Suprapubic skin (tissue), 4 donors: ENCODE data around the gene INPP5K. TPM values are rescaled to one million over a fixed set of nuclear protein-coding genes. Genes with fewer than 3 reads are reported as not detected.
"Not testable (repeated sequence)": the region's sequence is repeated elsewhere in the genome, so short reads cannot be mapped to it uniquely, and the experiment has no call there.

ENCODE experiments used
- DNase-seq, 2 donors: peaks; one replicate each; pipeline ENCODE4 v3.0.0-alpha.2; 2019; ENCODE audit warnings: low spot score in 2 of 2
- H3K27ac ChIP-seq: fragments of 200-600 bp; sonication (generic); one replicate; pipeline ENCODE4 v1.5.1; 2019
- H3K27me3 ChIP-seq: fragments of 200-600 bp; sonication (generic); one replicate; pipeline ENCODE4 v1.5.1; 2019
- H3K36me3 ChIP-seq: fragments of 200-600 bp; sonication (generic); one replicate; pipeline ENCODE4 v1.5.1; 2019
- H3K4me1 ChIP-seq: fragments of 200-600 bp; sonication (generic); one replicate; pipeline ENCODE4 v1.5.1; 2019
- H3K4me3 ChIP-seq: fragments of 200-600 bp; sonication (generic); one replicate; pipeline ENCODE4 v1.5.1; 2019; ENCODE audit warnings: mild to moderate bottlenecking
- H3K9me3 ChIP-seq: fragments of 200-600 bp; sonication (generic); one replicate; pipeline ENCODE4 v1.5.1; 2019
- CTCF ChIP-seq, 2 donors: fragments of 200-600 bp in 1 of 2; fragments of 450-650 bp in 1 of 2; sonication (generic) in 1 of 2; IDR thresholded peaks; one replicate each; pipeline ENCODE4 v1.5.1; 2016 to 2019; ENCODE audit warnings: antibody characterized with exemption in 2 of 2, mild to moderate bottlenecking in 1 of 2, moderate library complexity in 1 of 2
- EP300 ChIP-seq: sonication (generic); formaldehyde crosslinking; IDR thresholded peaks from one replicate; pipeline ENCODE4 v1.6.1; 2017; ENCODE audit warnings: antibody characterized with exemption
- POLR2A ChIP-seq, 2 donors: fragments of 450-650 bp; IDR thresholded peaks; one replicate each; pipeline ENCODE4 v1.6.1; 2017; ENCODE audit warnings: antibody characterized with exemption in 2 of 2, mild to moderate bottlenecking in 2 of 2, moderate library complexity in 2 of 2
- POLR2AphosphoS5 ChIP-seq, 3 donors: sonication (generic); formaldehyde crosslinking; IDR thresholded peaks; one replicate each; pipeline ENCODE4 v1.6.1; 2017; ENCODE audit warnings: antibody characterized with exemption in 3 of 3
- WGBS: methylation state at CpG from one replicate; pipeline ENCODE4 v1.1.5; 2018; 5-methylcytosine and 5-hydroxymethylcytosine counted together
- total RNA-seq, 4 donors: library from RNA; depleted of rRNA; stranded (reverse); fragments of >200 nt; gene quantifications; one replicate each; pipeline ENCODE4 v1.1.0, GENCODE V29; 2016

INPP5K gene
- total RNA-seq, 4 donors from 2014 or later: 91.8 to 160 (median 123) TPM

GRCh38 chr17:1532836-1533602 is 16.6 kb upstream of the INPP5K start:
- Histone ChIP-seq H3K36me3 (peaks cover 91% of the 10 kb centered on the region), H3K4me3 (no peak overlapping the region), H3K27ac (no peak overlapping the region), H3K9me3 (no peaks in the 10 kb centered on the region), H3K4me1 (no peaks in the 10 kb centered on the region), H3K27me3 (no peaks in the 10 kb centered on the region)
- no peak for TF ChIP-seq POLR2A (IDR thresholded peaks at IDR 0.05)
- no peak for TF ChIP-seq POLR2AphosphoS5 (IDR thresholded peaks at IDR 0.05)
- no peak for TF ChIP-seq EP300
- no peak for TF ChIP-seq CTCF (IDR thresholded peaks at IDR 0.05)
- no peak for DNase-seq
- WGBS: 71% methylated on average over 6 of the region's 10 CpGs

- Histone ChIP-seq H3K36me3 (peaks cover 92% of the 10 kb centered on the region), H3K9me3 (no peaks in the 10 kb centered on the region), H3K4me3 (no peak overlapping the region), H3K27me3 (no peaks in the 10 kb centered on the region), H3K27ac (no peak overlapping the region), H3K4me1 (no peaks in the 10 kb centered on the region)
- no peak for DNase-seq
- WGBS: 44% methylated on average over 2 of the region's 2 CpGs
- no peak for TF ChIP-seq POLR2A (IDR thresholded peaks at IDR 0.05)
- no peak for TF ChIP-seq CTCF (IDR thresholded peaks at IDR 0.05)
- no peak for TF ChIP-seq POLR2AphosphoS5 (IDR thresholded peaks at IDR 0.05)
- TF ChIP-seq EP300: no peak
These were observed 13.5 kb upstream of the INPP5K start for GRCh38 chr17:1529863-1530262.

GRCh38 chr17:1526876-1527275 is 10.5 kb upstream of the INPP5K start:
- not testable (repeated sequence) for H3K9me3 ChIP-seq, H3K27ac ChIP-seq, H3K4me1 ChIP-seq, H3K27me3 ChIP-seq, DNase-seq, H3K4me3 ChIP-seq
- peaks cover 84% of the 10 kb centered on the region for H3K36me3 ChIP-seq
- 88% methylated on average over 4 of the region's 4 CpGs for WGBS

GRCh38 chr17:1522626-1523025 is 6.2 kb upstream of the INPP5K start:
- Histone ChIP-seq H3K27me3 (no peaks in the 10 kb centered on the region), H3K9me3 (no peaks in the 10 kb centered on the region), H3K27ac (no peak overlapping the region), H3K4me3 (no peak overlapping the region), H3K36me3 (peaks cover 61% of the 10 kb centered on the region), H3K4me1 (peaks cover 2% of the 10 kb centered on the region)
- no peak for TF ChIP-seq CTCF (IDR thresholded peaks at IDR 0.05)
- DNase-seq: no peak
- 95% methylated on average over 5 of the region's 5 CpGs for WGBS

GRCh38 chr17:1521086-1521640 is 4.8 kb upstream of the INPP5K start:
- no peak for DNase-seq
- Histone ChIP-seq H3K27me3 (no peaks in the 10 kb centered on the region), H3K4me1 (peaks cover 7% of the 10 kb centered on the region), H3K27ac (no peak overlapping the region), H3K9me3 (no peaks in the 10 kb centered on the region), H3K4me3 (no peak overlapping the region), H3K36me3 (peaks cover 49% of the 10 kb centered on the region)
- 88% methylated on average over 10 of the region's 10 CpGs for WGBS
- TF ChIP-seq CTCF (IDR thresholded peaks at IDR 0.05) (no peak), POLR2AphosphoS5 (IDR thresholded peaks at IDR 0.05) (no peak), POLR2A (IDR thresholded peaks at IDR 0.05) (no peak), EP300 (no peak)
